HG03354 (cell line): ENCODE measurements around the gene UBE3C.

ENCODE experiments used
- ATAC-seq: cut with Tn5 transposase; IDR thresholded peaks from one replicate; pipeline ENCODE4 v1.9.1; 2021; ENCODE audit warnings: mild to moderate bottlenecking; ENCODE audit not compliant: unreplicated experiment, poor library complexity, severe bottlenecking

UBE3C gene

DNA sequence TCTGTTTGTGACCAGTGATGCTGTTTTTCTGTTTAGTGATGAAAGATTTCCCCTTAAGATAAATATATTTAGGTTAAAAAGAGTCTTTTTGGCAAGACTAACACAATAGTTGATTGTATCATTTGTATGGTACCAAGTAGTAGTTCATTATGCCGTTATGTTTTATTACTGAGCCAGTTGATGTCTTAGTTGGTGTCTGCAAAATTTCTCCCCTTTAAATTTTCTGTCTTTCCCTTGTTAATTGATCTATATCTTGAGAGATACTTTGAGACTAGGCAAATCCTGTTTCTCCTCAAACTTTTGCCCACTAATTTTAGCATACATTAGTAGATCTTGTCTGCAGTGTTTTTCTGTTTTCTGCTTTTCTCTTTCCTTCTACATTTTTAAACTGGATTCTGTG is 21.7 kb downstream of the UBE3C start:
- ATAC-seq = no peak

DNA sequence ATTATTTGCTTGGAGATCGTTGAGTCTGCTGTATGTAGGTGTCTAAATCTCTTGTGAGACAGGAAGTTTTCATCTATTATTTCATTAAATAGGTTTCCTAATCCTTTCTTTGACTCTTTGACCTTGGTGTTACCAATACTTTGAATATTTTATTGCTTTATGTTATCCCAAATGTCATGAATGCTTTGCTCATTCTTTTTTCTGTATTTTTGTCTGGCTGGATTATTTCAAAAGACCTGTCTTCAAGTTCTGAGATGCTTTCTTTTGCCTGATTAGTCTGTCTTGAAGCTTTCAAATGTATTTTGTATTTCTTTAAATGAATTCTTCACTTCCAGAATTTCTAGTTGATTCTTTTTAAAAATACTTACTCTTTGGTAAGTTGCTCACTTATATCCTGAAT is 27.3 kb downstream of the UBE3C start:
- no peak for ATAC-seq

DNA sequence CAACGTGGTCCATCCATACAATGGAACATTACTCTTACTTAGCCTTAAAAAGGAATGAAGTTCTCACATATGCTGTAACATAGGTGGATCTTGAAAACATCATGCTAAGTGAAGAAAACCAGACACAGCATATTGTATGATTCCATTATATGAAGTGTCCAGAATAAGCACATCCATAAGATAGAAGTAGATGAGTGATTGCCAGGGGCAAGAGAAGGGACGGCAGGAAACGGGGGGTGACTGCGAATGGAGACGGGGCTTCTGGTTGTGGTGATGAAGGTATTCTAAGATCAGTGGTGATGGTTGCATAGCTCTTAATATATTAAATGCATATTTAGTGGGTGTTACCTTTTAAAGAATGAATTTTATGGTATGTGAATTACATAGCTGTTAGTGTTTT is 29.8 kb downstream of the UBE3C start:
- ATAC-seq = no peak

DNA sequence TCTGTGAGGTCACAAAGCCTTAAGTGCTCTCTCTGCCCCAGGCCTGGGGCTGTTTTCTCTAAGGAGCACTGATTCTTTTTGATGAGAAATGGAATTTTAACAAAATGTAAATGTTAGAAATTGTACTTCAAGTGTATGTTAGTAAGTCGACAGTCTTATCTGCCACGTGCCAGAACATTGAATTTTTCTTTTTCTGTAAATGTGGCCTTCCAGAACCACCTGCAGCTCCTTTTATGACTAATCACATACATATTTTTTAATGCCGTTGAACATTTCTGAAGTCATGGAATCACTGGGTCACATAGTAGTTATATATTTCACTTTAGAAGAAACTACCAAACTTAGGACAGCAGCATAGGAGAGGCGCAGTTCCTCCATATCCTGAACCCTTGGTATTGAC is 38.0 kb downstream of the UBE3C start:
- no peak for ATAC-seq

DNA sequence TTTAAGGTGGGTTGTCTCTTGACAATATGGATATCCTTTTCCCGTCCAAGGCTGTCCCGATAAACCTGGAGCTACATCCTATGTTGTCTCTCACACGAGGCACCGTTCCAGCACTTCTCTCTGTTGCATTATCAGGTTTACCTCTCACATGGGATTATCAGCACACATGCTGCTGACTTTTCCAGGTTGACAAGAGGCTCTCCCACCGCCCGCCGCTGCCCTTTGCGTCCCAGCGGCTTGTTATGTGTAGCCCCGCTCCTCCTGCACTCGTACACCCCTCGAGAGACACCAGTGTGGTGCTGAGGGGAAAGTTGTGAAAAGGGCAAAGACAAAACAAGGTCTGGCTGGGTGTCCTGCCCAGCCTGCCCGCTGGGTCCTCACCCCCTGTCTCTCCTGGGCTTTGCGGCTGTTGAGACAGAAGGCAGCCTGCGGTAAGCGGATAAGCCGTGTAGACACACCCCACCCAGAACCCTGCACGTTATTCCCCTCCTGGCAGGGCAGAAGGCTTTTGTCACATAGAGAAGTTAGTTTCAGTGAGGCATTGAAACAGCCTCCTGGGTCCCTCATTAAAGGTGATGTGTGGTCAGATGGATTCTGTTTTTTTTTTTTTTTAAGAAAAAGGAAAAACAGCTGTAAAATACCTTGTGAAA is 38.7 kb downstream of the UBE3C start:
- ATAC-seq = no peak

DNA sequence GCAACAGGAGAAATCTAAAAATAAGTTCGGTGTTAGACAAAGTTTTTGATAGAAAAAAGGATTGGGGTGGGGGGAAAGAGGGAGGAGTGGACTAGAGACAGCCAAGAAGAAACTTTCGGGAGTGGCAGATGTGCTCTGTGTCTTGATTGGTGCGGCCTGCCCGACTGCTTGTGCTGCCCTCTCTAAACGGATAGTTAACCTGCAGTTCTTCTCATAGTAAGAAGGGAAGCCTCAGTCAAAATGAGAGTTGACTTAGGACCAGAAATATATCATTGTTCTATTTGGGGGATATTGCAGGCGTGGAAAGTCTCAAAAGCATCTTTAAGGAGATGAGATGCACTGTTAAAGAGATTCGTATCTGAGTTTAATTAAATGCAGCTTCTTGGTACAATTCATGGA is 39.3 kb downstream of the UBE3C start:
- no peak for ATAC-seq

DNA sequence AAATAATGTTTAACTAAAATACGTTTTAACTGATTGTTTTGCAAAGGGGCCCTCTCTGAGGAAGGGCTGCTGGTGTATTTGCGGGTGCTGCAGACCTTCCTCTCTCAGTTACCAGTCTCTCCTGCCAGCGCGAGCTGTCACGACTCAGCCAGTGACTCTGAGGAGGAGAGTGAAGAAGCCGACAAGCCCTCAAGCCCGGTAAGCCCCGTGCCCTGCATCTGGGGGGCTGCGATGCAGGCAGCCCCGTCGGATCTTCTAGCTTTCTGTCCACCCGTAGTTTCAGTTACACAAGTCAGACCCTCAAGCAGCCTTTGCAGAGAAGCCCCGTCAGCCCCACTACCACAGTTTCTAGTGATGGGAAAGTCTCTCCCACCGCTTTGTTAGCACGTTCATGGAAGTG is 45.1 kb downstream of the UBE3C start:
- ATAC-seq = no peak

DNA sequence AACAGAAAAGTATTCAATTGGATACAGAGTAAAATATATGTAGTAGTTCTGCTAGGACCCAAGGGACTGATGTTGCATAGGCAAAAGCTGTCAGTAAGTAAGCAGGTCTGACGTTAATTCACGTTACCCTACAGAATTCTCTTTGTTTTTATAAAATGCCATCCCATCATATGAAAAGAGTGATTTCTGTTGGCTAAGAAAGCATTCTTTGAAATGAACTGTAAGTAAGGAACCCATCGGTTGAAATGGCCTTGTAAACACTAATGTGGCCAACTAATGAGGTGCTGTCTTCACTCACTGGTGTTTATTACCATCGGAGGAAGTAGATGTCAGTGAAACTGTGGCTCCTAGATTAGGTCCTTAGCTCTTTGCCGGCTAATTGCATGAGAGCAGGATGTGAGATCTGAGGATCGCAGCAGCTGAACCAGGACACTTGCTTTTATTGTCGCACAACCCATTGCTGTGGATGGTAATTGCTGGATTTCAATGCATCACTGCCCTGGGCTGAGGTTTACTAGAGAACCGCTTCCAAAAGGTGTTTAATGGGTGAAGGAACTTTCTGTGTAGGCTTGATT is 49.5 kb downstream of the UBE3C start:
- no peak for ATAC-seq

DNA sequence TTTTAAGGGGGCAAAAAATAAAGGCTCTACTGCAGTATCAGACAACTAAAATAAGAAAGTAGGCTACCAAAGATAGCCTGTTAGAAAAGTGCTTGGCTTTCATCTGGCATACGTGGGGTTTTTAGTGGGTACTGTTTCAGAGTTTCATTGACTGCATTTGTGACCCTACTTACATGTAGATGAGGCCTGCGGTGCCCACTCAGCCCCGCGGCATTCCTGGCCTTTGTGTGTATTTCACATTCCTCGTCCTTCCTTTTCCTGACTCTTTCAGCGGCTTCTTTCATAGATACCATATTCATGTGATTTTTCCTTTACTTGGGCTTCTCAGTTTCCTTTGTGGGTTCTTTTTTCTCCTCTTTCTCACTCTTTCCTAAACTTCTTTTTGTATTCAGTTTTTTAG is 50.7 kb downstream of the UBE3C start:
- no peak for ATAC-seq

DNA sequence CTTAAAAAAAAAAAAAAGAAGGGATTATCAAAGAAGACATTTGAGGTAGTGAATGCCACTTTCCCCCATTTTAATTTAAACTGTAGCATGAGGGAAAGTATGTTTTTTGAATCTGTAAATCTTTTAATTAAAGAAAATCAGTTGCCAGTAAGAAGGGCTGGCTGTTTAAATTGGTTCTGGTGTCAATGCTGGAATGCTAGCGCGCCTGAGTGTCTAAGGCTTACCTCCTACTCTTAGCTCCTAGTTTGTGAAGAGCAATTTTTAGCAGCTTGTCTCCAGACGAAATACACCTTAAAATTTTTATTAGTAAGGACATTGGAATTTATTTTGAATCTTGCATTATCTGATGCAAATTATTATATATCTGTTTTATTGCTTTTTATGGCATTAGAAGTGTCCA is 54.1 kb downstream of the UBE3C start:
- no peak for ATAC-seq

DNA sequence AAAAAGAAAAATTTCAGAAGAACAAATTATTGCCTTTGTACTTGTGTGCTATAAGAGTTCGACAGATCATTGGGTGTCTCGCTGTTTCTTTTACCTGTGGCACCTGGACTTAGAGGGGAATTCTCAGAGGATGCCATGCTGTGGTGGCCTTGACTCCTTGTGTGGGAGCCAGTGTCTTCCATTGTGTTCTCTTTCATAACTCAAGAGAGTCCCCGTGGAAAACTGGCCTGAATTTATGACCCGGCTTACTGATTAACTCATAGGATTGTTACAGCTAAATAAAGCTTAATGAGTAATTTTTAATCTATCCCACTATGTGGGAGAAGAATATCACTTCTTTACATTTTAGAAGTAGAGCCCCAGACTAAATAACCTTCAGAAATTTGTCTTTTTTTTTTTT is 54.5 kb downstream of the UBE3C start:
- ATAC-seq = no peak

DNA sequence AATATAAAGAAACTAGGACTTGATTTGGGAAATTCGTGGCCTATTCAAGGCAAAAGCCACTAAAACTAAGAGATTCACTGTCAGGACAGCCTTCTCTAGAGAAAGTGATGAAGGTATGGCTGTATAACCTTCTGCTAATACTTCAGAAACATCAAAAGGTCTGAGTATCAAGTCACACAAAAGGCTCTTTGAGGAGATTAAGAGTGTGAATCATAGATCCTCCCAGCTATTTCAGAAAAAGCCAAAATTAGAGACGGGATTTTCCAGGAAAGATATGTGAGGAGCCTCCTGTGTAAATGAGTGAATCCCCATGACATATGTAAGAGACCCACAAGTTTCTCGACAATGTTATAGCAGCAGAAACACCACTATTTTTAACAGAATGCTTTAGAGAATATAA is 56.2 kb downstream of the UBE3C start:
- no peak for ATAC-seq

DNA sequence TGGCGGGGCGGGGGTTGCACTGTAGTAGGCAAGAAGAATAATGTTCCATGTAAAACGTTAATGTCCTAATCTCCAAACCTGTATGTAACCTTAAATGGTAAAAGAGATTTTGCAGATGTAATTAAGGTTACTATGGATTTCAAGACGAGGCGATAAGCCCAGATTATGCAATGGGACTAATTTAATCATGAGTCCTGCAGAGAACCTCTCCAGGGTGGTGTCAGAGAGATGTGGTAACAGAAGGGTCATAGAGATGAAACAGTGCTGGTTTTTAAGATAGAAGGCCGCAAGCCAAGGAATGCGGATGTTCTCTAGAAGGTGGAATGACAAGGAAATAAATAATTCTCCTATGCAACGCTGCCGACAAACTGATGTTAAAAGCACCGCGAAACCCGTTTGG is 57.1 kb downstream of the UBE3C start:
- no peak for ATAC-seq

DNA sequence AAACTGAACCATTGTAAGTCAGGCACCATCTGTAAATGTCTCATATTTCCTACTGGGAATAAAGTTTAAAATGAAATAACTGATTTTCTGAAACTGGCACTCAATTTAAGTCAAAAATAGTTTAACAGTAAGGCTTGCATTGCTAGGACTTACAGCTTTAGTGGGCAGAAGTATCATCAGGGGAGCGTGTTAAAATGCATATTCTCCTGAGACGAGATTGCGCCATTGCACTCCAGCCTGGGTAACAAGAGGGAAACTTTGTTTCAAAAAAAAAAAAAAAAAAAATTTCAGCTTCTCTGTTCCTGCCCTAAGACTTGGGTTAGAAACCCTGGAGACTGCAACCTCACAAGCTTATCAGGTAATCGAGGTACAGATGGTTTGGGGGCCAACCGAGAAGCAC is 65.4 kb downstream of the UBE3C start:
- ATAC-seq = no peak

DNA sequence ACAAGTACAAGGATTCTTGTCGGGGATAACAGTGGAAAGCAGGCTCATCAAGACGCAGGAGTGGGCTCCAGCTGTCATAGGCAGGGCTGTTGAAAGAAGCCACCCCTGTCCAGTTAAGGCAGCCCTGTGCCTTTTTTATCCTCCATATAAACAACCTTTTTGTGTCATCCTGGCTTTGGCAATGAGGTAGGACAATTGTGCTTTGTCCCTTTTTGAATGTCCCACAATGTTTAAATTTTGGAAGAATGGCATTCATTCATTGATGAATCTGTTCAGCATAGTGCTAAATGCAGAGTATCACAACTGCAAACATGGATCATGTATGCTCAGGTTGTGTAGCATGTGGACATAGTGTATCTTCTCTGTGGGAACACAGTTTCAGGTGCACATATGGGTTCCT is 66.7 kb downstream of the UBE3C start:
- no peak for ATAC-seq

DNA sequence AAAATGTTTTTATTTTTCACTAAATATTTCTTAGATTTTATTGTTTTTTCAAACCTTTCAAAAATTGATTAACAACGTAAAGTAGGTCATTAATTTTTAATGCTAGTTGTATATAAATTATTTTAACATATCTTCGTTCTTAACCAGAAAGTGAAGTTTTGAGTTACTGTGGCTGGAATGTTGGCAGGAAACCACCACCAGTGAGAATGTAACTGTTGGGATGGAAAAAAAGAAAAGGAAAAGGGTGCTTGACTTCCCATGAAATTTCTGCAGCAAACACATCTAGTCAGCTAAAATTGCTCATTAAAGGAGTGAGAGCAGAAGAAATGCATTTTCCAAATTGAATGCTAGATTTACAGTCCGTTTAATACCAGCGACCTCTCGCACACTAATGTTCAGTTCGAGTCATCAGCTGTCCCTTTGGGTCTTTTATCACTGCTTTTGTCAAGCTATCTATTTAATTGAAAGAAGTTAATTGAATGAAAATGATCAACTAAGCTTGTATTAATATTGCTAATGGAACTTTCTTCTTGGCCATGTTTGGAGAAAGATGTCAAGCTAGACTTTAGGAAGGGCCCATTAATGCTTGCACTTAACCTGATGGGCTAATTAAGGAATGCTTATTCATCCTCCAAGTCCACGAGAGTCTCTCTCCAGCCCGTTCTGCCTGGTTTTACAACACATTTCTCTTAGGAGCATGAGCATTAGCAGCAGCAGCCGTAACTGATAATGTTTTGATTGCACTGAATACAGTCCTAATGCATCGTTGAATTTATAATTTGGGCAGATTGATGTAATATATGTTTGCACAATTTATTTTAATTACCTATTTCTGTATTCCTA is 70.1 kb downstream of the UBE3C start:
- ATAC-seq = no peak

DNA sequence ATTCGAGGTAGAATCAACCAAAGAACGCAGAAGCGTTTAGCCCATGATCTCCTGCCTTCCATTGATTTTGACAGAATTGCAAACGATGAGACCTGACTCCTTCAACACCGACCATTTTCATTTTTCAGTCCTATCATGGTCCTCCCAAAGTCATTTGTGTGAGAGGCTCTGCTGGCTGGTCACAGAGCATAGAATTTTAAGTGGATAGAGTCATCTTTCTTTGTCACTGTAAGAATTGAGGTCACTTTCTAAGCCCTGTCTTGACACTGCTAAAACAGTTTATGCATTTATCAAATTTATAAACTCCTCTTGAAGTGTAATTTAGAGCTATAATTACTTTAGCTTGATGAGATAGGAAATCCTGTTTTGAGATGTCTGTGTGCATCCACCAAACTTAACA is 72.0 kb downstream of the UBE3C start:
- no peak for ATAC-seq

DNA sequence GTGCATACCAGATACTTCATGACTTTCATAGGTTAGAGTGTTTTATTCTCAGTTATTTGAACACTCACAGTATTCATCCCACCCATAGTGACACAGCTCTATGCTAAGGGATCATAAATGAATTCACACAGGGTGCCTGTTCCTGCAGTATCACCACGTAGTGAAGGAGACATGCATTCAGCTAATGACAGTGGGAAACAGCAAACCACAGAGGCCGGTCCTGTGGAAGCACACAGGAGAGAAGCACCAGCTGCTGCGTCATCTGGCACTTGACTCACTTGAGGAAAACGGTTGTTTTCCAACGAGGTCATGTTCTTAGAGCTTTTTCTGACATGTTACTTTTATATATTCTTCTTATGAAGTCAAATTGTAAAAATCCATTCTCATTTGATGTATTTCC is 73.0 kb downstream of the UBE3C start:
- no peak for ATAC-seq

DNA sequence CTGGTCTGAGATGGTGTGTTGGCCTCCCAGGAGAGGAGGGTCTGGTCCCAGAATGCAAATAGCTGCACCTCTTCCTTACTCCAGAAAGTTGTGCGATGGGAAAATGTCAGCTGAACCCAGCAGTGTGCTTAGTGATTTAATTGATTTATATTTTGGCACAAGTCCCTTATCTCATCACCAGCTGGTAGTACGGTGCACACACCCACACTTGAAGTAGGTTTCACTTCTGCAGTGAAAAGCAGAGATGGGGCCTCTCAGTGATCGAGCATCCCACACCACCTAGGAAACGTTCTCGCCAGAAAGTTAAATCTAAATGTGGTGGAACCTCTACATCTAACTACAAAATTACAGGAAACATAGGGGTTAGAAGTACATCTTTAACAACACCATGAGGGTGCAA is 80.4 kb downstream of the UBE3C start:
- ATAC-seq = peak; percentile 84

DNA sequence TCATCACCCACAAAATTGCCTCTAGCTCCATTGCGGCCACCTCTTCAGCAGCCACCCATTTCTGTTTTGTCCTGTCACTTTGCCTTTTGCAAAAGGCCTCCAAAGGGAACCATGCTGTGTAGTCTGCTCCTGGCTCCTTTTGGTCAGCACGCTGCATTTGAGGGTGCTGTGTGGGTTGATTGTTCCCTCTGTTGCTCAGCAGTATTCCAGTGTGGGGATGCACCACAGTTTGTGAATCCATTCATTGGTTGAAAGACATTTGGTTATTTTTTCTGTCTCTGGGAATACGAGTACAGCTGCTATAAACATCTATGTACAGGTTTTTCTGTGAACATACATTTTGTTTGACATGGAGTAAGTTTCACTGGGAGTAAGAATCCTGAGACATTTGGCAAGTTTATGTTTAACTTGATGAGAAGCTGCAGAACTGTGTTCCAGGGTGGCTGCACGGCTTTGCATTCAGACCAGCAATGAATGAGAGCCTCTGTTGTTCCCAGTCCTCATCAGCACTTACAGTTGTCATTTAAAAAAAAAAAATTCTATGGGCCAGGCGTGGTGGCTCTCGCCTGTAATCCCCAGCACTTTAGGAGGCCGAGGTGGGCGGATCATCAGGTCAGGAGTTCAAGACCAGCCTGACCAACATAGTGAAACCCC is 82.3 kb downstream of the UBE3C start:
- no peak for ATAC-seq

DNA sequence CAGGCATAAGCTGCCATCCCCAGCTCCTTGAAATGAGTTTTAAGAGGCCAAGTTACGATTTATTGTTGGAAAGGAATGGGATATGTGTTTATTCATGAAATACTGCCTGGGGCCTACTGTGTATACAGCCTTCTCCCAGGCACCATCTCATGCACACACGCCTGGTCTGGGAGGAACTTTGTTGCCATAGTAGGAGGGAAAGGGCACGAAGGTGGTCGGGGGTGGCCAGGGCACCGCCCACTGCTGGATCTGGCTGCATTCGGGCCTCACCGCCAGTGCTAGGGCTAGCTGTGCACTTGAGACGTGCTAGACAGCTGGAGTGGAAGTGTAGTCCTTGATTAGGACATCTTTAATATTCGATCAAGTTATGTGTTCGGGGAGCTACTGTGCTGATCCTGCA is 84.0 kb downstream of the UBE3C start:
- ATAC-seq = no peak
